HG03432 (cell line): ENCODE measurements around the gene SLC25A21.

Experiments
- ATAC-seq: cut with Tn5 transposase; IDR thresholded peaks from one replicate; pipeline ENCODE4 v1.9.1; 2021; ENCODE audit warnings: mild to moderate bottlenecking, moderate library complexity; ENCODE audit not compliant: unreplicated experiment

SLC25A21 gene

DNA sequence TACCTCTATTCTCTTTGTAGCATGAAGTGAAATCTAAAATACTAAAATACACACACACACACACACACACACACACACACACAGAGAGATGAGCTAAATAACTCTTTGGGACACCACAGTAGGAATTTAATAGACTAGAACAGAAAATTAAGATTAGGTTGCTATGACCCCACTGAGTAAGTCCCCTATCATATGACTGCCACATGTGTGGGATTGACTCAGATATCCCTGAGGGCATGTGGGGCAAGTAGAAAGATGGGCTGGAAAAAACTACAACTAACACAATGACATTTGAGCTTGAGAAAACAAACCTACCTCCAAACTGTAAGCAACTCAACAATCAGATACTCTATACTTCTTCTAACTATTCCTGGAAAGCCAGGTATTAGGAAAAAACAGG, 27.0 kb downstream of the SLC25A21 start:
- ATAC-seq: no peak

DNA sequence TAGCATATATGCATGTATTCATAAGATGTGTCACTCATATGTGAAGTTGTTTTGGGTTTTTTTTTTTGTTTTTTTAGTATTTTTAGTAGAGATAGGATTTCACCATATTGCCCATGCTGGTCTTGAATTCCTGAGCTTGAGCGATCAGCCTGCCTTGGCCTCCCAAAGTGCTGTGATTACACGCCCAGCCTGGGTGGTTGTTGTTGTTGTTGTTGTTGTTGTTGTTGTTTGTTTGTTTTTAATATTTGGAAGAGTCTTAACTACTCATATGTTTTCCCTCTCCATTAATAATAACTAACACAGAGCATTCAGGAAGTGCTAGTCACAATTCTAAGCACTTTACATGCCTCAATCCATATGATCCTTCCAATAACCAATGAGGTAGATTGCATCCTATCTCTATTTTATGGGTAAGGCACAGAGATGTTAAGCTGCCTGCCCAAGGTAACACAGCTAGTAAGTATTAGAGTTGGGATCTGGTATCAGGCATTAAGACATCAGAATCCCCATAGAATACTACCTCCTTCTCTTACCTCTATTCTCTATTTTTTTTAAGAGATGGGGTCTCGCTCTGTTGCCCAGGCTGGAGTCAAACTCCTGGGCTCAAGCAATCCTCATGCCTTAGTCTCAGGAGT, 27.6 kb downstream of the SLC25A21 start:
- no peak for ATAC-seq

DNA sequence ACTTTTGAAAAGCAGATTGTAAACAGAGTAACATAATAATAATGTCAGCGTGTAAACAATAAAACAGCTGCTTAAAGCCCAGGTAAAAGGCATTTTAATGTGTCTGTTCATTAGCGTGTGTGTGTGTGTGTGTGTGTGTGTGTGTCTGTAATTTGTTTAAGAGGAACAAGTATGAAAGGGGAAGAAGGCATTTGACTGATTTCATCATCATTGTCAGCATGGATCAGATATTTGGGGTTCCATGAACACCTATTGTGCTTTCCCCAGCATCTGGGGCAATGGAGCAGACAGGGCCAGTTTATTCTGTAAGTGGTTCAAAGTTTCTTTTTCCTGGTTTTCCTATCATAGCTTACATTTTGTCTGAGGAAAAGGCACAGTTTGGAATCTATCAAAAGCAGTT, 28.9 kb downstream of the SLC25A21 start:
- ATAC-seq: no peak

DNA sequence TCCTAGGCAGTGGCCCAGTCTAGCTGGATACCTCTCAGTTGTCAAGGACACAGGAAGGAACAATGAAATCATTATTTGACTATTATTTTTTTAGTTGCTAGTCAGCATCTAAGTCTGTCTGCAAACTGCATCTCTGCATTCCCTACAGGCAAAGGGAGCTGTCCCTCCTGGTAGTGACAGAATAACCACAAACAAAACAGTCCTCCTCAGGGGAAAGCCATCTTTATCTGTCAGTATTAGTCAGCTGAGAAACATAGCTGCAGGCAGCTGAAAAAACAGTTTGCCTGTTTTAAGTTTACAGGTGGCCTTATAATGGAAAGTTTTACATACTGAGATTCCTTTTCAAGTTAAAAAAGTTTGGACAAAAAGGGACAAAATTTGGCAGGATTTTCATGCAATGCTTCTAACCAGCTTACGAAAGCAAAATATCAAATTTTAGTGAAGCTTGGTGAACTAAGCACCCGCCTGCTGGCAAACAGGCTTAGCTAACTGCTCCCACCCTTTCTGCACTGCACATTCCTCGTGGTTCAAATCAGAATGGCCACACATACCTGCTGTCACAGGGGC, 29.5 kb downstream of the SLC25A21 start:
- no peak for ATAC-seq

DNA sequence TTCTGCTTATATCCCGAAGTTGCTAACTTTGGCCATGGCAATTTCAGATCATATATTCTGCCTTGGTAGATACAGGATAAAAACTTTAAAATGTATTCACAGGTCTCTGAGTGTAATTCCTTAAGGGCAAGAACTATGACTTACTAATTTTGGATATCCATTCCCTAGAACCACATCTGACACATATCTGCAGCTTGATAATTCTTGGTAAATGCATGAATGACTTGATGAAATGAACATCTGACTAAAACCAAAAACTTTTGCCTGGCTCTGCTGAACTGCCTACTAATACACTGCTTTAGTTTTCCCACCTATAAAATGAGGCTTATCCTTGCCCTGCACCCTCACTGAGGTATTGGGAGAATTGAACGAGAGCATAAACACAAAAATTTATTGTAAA, 32.2 kb downstream of the SLC25A21 start:
- ATAC-seq: no peak

DNA sequence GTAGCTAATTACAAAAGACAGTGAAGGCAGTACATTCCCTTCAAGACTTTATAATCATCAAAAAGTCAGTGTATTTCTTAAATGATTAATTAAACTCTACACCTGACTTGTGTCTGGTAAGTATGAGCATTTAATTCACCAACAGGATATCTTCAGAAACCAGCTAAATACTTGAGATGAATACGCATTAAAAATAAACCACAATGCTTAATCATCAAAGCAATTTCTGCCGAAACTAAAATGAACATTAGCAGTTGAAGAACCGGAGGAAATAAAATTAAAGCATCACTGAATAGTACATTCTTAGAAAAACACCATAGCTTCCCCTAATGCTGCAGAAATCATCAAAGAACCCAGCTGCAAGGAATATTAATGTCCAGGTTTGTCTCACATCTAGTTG, 32.7 kb downstream of the SLC25A21 start:
- ATAC-seq: no peak

DNA sequence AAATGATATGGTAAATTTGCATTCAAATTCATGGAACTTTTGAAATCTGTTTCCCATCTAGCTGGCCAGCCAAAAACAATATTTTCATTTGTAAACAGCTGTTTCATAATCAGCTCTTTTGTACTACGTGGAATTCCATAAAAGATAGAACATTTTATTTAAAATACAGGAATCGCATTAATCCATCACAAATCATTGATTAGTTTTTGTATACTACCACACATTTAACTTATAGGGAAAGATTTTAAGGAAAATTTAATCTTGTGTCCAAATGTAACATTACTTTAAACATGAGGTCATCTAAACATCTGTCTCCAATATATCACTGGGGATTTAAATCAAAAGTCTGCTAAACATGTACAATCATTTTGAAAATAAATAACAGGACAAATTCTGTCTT, 33.5 kb downstream of the SLC25A21 start:
- ATAC-seq: no peak

DNA sequence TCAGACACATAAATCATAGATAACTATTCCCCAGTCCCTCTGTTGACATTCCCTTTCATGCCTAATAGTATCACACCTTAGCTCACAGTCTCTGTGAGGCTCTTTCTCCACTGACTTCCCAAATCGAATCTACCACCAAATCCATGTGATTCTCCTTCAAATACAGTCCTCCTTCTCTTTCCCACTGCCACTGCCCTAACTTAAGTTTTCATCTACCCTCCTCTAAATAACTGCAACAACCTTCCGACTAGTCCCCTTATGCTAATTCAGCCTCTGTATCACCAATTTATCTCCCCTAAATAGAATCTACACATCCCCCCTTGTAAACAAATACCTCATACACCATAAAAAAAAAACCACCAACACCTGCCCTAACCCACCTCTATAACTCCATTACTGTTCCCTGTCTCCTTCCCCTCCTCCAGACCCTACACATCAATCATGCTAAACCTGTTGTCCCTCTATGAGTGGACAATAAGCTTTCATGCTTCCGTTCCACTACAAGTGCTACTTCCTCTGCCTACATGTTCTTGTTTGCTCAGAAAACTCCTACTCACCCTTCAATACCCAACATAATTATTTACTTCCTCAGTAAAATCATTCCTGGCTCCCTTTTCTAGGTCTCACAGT, 39.0 kb downstream of the SLC25A21 start:
- no peak for ATAC-seq

DNA sequence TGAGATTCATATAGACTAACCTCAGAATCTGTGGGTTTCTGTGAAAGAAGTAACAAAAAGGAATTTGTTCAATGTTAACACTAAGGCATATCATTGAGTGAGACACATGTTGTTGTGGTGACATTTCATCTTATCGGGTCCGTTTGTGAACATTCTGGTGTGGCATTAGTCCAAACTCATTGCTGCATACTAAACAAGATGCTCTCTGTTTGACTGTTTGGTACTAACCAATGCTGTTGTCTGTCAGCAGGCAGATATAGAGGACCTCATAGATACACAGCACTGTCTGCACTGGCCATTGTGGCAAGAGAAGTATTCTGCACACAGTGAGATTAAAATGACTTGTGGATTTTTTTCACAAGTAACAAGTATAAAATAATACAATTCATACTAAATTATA, 41.2 kb downstream of the SLC25A21 start:
- ATAC-seq: no peak

DNA sequence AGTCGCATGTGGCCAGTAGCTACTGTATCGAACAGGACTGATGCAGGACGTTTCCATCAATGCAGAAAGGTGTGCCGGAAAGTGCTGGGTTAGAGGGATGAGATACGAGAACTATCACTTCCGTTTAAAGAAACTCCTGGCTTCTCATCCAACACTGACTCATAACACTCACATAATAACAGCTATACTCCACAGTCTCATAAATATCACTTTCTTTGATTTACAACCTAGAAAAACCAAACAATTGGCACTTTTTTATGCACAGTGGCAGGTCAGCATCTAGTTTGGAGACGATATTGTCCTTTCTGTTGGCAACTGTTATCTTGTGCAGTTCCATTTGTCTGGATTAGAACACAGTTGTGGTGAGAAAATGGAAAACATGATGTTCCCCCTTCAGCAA, 43.4 kb downstream of the SLC25A21 start:
- no peak for ATAC-seq

DNA sequence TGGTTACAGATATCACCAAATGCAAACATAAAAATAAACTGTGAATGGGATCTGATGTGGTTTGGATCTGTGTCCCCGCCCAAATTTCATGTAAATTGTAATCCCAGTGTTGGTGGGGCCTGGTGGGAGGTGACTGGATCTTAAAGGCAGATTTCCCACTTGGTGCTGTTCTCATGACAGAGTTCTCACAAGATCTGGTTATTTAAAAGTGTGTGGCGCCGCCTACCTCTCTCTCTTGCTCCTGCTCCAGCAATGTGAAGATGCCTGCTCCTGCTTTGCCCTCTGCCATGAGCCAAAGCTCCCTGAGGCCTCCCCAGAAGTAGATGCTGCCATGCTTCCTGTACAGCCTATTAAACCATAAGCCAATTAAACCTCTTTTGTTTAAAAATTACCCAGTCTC, 47.8 kb downstream of the SLC25A21 start:
- no peak for ATAC-seq

DNA sequence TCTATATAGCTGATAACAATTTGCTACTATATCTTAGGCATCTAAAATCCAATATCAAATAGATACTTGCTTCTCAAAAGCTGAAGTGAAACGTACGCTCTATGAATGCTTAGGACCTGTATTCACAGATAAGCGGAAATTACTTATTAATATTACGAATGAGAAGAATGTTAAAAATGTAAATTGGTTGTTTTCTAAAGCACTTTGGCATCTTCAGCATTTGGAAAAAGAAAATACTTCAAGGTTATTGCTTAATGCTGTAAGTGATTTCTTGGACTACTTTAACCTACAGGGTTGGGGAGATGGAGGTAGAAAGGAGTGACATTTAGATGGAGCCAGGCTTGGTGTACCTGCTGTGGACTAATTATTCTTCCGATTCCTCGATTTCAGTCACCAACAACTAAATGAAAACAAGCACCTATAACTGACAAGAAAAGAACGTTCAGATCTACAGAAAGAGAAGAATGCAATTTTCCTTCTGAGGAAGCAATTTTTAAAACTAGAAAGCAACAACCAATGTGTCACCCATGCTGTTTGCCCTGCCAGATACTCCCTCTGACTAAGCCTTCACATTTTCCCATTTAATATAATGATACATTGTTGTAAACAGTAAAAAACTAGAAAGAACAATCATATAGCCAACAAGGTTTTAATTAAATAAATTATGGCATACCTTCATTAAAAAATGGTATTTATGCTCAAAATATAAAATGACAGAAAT, 49.3 kb downstream of the SLC25A21 start:
- ATAC-seq: no peak

DNA sequence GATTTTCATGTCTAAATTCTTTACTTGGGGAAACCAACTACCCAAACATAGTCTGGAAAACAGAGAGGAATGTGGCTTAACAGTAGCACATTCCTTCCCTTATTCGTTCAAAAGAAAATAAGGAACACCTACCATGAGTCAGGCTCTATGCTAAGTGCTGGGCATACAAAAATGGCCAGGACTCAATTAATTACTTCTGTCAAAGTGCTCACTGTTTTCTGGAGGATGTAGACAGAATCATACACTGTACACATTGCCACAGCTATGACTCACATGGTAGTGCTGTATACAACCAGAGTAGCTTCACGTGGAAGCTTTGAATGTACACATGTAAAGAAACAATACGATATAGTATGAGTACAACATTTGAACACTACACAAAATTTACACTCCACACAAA, 50.1 kb downstream of the SLC25A21 start:
- ATAC-seq: no peak

DNA sequence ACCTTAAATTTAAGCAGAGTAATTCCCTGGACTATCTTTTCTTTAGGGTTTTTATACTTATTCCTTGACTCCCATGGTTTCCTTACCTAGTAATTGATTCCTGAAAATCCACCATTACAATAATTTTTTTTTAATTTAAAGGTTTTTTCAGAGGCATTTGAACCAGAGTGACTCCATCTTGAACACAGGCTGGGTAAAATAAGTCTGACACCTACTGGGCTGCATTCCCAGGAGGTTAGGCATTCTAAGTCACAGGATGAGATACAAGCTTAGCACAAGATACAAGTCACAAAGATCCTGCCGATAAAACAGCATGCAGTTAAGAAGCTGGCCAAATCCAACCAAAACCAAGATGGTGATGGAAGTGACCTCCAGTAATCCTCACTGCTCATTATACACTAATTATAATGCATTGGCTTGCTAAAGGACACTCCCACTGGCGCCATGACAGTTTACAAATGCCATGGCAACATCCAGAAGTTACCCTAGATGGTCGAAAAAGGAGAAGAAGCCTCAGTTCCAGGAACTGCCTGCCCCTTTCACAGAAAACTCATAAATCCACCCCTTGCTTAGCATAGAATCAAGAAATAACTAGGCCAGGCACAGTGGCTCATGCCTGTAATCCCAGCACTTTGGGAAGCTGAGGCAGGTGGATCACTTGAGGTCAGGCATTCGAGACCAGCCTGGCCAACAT, 53.6 kb downstream of the SLC25A21 start:
- ATAC-seq: no peak

DNA sequence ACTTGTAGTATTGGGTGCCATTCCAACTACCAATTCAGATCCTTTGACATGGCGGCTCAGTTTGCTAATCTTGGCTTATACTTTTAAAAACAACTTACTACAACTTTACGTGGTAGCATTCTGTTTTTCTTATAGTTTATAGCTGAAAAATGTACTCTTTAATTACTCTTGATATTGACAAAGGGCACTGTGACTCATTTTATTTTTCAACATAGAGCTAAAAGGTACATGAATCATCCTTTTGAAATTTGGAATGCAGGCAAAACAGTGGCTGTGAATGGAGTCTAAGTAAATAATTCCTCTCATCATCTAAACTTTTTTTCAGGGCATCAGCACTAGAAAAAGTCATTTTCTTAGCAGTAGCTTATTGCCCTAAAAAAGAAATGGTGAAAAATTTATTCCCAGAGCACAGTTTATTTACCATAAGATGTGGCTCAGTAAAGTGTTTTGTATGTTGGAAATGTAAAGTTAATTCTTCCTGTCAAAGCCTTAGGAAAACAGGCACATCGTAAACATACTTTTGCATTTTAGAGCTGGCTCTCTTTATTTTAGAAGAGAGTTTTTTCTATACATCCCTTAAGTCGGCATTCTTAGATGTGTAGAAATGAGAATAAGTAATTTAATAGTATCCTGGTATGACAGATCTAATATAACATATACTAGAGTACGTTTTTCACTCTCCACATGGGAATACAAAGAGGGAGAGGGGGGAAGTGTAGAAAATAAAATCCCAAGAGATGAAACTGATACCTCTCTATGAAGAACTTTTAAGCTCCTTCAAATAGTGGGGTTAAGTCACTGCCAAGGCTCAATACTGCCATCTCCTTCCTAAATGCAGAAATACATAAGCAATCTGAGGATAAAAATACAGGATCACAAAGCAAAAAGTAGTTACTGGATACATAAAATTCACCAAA, 55.2 kb downstream of the SLC25A21 start:
- ATAC-seq: no peak

DNA sequence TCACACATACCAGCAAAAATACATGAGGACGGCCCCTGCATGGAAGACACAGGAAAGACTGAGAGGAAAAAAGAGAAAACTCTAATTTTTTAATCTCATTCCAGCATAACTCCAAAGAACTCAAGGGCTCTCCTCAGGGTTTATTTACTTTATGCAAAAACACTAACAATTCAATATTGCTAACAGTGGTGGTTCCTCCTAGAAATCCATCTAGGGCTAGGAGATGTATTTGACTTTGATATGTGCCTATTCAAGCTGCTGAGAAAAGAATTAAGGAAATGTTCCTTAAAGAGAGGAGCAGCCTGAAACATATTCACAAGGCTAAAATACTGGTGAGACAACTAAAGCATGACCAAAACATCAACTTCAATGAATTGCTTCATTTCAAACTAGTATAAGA, 57.0 kb downstream of the SLC25A21 start:
- ATAC-seq: no peak

DNA sequence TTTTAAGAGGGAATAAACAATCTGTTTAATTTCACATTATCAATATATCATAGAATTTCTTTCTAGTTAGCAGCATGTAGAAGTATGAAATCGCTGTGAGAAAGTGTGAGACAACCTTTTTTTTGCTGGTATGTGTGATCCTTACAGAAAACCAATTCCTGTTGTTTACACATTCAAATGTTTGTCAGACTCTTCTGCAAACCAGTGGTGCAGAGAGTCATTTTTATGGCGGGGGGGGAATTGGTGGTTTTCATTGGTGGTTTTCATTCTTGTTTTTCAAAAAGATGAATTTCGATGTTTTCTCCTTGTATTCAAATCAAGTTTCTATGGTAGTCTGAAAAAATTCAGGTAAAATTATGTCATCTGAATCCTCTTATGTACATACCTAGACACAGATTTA, 57.8 kb downstream of the SLC25A21 start:
- ATAC-seq: no peak

DNA sequence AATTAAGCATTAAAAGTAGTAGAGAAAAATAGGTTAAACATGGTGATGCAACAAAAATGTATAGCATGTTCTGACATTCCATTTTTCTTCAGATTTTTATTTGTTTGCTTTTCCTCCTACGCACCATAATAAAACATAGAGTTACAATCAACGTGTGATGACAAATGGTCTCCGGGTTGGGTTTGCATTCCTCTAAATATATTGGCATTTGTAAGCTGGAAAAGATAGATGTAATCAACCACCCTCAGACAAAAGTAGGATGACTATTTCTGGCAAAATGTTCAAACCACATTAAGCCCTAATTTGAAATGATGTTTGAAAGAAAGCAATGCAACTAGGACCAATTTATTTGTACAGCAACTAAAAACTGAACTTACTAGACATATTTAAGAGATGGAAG, 58.4 kb downstream of the SLC25A21 start:
- ATAC-seq: no peak

DNA sequence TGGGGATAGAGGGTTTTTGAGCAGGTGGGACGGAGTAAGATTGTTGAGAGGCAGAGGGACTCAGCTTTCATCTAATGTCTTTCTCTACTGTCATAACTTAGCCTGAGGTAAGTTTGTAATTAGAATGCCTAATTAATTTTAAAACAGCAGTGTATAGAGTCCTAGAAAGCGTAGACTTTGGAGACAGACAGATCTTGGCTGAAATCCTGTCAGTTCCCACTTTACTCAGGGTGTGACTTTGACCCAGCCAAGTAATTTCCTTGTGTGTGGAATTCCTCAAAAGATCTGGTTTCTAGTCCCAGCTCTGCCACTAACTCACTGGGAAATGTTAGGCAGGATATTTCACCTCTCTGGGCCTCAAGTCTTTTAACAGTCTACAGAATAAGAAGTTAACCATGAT, 74.3 kb downstream of the SLC25A21 start:
- no peak for ATAC-seq

DNA sequence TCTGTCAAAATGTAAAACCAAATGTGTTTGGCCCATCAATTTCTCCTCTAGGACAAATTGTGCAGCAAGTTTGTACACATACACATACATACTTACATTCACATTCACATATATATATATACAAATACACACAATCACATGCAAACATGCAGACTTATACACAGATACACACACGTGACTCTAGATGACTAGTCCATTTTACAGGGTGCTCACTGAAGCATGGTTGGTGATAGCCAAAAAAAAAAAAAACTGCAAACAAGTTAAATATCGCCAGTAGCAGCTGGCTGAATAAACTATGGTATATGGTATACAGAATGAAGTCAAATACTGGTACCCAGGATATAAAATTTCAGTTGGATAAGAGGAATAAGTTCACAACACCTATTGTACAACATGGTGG, 77.9 kb downstream of the SLC25A21 start:
- no peak for ATAC-seq
